Measurements from ENCODE around the gene TSBP1.
"Not testable (repeated sequence)": the region's sequence is repeated elsewhere in the genome, so short reads cannot be mapped to it uniquely, and the experiment has no call there.

The TSBP1 gene

DNA sequence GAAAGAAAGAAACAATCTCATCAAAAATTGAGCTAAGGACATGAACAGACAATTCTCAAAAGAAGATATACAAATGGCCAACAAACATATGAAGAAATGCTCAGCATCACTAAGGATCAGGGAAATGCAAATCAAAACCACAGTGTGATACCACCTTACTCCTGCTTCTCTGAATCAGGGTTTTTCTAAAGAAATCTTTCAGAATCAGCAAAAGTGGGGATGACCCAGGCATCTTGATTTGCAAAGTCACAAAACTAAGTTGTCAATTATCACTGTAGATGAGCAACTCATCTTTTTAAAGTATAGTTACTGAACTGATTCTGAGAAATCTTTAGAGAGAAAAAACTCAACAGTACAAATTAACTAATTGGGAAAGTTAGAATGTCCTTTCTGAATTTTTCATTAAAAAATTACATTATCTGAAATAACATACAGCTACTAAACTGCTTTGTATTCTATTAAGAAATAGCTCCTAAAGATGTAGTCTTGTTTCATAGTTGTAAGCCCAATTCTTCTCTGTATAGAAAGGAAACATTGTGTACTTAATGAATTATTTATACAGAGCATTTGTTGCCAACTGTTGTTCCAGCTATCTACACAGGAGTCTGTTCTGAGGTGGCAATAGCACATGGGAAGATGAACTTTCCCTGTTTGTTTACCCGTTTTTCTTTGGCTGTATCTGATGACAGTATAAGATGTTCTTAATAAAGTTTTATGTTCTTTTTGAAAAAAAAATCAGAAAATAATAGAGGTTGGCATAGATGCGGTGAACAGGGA, 97.7 kb downstream of the TSBP1 start:
- not testable (repeated sequence) for DNase-seq

DNA sequence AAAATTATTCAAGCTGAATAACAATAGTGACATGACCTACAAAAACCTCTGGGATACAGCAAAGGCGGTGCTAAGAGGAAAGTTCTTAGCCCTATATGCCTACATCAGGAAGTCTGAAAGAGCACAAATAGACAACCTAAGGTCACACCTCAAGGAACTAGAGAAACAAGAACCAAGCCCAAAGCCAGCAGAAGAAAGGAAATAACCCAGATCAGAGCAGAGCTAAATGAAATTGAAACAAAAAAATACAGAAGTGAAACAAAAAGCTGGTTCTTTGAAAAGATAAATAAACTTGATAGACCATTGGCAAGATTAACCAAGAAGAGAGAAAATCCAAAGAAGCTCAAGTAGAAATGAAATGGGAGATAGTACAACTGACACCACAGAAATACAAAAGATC, 100.3 kb downstream of the TSBP1 start:
- DNase-seq: no peak

DNA sequence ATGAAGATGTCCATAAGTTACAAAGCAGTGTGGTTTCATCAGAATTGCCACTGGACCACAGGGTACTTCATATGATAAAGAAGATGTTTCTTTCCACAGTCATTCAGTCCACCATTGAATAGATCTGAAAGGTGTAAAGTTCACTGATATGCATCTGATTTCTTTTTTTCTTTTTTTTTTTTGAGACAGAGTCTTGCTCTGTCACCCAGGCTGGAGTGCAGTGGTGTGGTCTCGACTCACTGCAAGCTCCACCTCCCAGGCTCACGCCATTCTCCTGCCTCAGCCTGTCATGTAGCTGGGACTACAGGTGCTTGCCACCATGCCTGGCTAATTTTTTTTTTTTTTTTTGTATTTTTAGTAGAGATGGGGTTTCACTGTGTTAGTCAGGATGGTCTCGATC, 103.2 kb downstream of the TSBP1 start:
- DNase-seq: not testable (repeated sequence)

DNA sequence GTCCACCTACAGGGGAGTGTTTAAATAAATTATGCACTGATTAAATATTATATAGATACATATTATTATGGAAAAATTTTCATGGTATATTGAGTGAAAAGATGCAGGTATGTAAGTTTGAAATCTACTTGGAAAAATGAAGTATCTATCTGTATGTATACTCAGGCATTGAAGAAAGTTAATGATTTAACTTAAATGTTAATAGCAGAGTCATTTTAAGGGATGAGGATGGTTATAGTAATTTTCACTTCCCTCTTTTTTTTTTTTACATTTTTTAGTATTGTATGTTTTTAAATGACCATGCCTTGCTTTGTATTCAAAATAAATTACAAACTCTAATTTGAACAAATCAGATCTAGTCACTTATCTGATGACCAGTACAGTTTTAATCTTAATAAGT, 104.7 kb downstream of the TSBP1 start:
- no peak for DNase-seq

DNA sequence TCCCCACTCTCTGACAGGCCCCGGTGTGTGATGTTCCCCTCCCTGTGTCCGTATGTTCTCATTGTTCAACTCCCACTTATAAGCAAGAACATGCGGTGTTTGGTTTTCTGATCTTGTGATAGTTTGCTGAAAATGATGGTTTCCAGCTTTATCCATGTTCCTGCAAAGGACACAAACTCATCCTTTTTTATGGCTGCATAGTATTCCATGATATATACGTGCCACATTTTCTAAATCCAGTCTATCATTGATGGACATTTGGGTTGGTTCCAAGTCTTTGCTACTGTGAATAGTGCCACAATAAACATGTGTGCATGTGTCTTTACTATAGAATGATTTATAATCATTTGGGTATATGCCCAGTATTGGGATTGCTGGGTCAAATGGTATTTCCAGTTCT, 114.4 kb downstream of the TSBP1 start:
- DNase-seq: not testable (repeated sequence)

DNA sequence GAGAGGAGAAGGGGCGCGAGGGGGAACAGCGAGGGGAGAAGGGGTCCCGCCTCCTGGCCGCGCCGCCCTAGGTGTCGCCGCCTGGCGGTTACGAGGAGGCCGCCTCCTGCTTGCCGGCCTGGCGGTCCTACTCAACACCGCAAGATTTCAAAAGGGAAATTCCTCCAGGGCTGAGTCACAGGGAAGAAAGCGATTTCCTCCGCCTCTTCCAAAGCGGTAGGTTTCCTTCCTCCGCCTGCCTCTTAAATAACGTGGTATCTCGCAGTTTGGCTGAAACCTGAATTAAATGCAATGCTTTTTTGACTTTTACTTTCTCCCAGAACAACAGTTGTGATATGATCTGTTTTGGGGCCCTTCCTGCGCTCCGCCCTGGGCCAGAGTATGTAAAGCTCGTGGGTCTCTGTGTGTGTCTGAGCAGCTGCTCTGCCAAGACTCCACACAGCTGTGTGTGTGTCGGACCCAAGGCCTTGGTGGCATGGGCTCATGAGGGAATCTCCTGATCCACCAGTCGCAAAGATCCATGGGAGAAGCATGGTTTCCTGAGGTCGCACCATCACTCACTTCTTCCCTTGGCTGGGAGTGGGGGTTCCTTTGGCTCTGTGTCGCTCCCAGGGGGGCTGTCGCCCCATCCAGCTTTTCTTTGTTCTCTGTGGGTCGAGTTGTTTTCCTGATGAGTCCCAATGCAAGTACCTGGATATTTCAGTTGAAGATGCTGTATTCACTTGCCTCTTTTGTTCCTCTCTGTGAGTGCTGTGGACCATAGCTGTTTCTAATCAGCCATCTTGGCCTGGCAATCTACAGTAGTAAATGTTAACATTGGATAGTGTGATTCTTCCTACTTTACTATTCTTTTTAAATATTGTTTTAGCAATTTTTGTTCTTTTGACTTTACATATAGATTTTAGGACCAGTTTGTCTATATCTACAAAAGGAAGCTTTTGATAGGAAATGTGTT, 116.2 kb downstream of the TSBP1 start:
- peak; percentile 77 for DNase-seq

DNA sequence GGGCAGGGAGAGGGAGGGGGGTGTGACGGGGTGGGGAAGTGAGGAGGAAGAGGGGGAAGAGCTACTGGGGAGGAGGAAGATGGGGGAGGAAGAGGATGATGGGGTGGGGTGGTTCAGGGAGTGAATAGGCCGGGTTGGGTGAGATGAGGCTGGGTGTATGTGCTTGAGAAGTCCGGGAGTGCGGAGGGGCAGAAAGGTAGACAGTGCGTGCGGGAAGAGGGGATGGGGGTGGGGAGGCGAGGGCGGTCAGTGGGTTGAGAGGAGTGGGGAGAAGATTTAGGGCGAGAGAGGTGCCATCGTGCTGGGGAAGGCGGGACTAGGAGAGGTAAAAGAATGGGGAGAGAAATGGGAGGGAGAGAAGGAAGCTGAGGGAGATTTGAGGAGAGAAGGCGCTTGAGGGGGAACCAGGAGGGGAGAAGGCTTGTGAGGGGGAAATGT, 116.9 kb downstream of the TSBP1 start:
- DNase-seq: no peak

DNA sequence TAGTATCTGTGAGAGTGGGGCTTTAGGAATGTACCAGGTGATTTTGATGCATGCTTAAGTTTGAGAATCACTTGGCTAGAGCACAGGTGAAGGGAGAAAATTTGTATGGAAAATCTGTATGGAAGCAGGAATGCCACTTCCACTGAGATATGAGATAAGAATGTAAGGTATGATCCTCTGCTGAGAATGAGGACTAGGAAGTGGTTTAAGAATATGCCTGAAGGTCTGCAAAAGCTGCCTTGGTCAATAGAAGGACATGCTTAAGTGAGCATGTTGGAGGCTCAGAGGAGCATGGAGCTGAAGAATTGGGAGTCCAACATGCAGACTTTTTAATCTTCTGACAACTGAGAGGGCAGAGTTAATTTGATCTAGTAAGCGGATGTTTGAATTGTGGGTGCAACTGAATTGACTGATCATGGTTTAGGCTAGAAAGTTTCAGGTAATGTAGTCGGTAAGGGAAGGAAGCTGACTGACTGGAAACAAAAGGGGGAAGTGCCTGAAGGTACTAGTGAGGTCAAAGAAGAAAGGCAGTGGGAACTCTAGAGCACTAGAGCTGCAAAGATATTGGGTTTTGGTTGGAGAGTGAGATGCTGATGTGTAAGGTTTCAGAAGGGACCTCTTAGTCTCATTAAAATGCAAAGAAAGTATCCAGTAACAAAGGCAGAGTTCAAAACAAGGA, 119.2 kb downstream of the TSBP1 start:
- DNase-seq: no peak

DNA sequence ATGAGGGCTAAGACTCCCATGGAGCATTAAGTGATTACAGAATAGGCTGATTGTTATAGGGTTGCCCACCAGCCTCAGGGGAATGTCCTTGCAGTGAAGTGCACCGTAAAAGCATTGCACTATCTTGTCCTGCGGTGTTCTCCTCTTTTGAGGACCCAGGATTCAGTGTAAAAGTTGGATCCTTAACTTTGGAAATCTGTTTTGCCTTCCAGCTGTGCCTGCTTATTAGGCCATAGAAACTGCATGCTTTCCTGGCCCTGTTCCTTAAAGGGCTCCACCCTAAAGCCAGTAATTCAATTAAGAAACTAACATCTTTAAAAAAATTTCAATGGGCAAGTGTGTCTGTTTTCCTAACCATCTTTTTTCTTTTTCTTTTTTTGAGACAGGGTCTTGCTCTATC, 122.4 kb downstream of the TSBP1 start:
- no peak for DNase-seq

DNA sequence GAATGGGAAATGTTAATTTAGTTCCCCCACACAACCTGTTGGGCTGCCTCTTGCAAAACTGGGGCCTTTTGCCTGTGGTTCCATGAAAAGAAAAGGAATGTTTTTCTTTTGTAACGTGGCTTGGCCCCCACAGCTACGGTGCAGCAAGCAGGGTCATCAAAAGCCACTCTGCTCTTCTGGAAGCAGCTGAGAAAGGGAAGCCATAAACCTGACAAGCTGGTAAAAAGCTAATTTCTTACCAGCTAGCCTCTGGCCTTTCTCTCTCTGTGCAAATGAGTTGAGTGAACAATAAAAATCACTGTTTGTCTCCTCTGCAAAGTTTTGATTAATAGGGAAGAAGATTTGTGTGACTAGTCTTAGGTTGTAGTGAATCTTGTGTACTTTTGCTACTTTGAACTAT, 124.3 kb downstream of the TSBP1 start:
- no peak for DNase-seq

DNA sequence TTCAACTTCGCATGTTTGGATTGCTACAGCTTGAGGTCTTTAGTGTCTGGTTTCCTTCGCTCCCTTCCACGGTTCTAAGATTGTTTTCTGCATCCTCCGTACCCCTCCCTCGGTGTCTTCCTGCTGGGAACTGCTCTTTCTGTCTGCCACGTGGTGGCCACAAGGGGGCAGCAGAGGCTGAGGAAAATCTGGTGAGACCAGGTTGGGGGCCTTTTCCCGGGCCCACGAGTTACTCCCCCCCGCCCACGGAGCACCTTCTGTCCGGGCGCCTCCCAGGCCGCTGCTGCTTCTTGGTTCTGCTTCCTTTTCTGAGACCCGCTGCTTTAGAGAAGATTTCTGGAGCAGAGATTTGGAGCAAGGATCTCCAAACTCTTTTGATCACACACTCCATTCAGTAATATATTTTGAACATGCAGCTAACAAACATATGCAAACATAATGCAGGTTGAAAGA, 126.7 kb downstream of the TSBP1 start:
- peak; percentile 76 for DNase-seq

DNA sequence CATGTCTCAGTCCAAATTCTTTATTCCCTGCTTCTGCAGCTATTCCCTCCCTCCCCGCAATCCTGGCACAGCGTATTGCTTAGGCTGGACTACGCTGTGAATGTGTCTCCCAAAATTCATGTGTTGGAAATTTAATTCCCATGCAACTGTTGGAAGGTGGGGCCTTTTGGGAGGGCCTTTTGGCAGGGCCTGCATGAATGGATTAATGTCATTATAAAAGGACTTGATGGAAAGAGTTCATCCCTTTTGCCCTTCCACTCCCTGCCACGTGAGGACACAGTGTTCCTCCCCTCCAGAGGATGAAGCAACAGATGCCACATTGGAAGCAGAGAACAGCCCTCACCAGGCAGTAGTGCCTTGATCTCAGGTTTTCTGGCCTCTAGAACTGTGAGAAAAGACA, 127.4 kb downstream of the TSBP1 start:
- no peak for DNase-seq
